HG02884 (cell line): Measurements from ENCODE around the gene SSH2.
"Not testable (repeated sequence)": the region's sequence is repeated elsewhere in the genome, so short reads cannot be mapped to it uniquely, and the experiment has no call there.

Source experiments
- ATAC-seq: cut with Tn5 transposase; IDR thresholded peaks from one replicate; pipeline ENCODE4 v1.9.1; 2021; ENCODE audit warnings: mild to moderate bottlenecking, moderate library complexity; ENCODE audit not compliant: unreplicated experiment

SSH2 gene

DNA sequence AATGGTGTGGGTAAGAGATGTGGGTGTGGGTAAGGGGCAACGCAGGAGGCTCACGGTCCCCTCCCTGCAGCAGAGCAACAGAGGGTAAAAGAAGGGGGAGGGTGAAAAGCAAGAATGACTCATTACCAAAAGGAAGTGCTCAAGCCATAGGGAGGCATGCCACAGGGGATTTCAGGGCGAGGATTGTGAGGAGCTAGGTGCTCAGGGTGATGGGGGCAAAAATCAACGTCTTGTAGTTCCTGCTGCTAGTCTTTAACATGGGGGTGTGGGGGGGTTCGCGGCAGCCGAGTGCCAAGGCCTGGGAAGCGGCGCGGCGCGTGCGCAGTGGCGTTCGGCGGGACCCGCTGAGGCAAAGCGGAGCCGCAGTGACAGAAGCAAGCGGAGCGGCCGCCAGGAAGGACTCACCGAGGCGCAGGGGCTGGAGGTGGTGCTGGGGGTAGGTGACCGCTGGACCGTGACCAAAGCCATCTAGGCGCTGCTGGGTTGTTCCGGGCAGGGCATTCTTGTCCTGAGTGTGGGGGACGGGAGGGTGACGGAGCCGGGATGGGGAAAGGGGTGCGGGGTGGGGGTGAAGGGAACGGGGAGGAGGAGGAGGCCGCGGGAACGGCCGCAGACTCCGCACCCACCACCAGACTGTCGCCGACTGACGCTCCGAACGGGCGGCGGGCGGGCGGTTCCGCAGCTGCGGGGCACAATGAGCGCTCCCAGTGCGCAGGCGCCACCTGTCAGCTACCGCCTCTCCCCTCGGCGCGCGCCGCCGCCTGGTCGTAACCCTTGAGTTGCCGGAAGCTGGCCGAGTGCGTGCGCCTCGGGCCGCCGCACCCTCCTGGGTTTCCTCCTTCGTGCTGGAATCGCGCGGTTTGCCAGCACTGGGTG is at the start of gene SSH2:
Gene SSH2 (minus strand): TSS at position 696 of the 876 bp plus-strand sequence. CDS start 228 bp downstream, at position 468.
- peak; percentile 54 for ATAC-seq

GRCh38 chr17:29977836-29978235 is 47.8 kb upstream of the SSH2 start:
- no peak for ATAC-seq

GRCh38 chr17:29973005-29973404 is 43.0 kb upstream of the SSH2 start:
- no peak for ATAC-seq

- no peak for ATAC-seq
These were observed 42.2 kb upstream of the SSH2 start for GRCh38 chr17:29972277-29972676.

DNA sequence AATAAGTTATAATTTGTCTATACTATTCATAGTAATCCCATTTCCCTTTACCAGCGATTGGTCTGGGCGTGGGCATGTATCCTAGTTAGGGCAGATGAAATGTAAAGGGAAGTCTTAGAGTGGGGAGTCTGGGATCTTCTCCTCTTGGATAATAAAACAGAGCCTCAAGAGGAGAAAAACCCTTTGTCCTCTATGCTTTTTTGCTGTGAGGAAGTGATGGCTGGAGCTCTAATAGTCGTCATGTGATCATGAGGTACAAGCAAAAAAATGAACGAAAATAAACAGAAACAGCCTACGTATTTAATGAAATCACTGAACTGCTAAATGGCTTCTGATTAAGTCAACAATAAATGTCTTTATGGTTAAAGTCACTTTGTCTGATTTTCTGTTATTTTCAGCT is 38.2 kb upstream of the SSH2 start:
- ATAC-seq: no peak

DNA sequence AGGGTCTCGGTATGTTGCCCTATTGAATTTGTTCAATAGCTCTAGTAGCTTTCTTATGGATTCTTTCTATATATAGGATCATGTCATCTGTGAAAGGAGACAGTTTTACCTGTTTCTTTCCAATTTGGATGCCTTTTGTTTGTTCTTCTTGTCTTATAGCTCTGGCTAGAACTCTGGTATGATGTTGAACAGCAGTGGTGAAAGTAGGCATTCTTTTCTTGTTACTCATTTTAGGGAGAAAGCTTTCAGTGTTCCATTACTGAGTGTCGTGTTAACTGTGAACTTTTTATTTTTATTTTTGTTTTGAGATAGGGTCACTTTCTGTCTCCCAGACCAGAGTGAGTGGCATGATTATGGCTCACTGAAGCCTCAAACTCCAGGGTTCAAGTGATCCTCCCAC is 32.6 kb upstream of the SSH2 start:
- no peak for ATAC-seq

DNA sequence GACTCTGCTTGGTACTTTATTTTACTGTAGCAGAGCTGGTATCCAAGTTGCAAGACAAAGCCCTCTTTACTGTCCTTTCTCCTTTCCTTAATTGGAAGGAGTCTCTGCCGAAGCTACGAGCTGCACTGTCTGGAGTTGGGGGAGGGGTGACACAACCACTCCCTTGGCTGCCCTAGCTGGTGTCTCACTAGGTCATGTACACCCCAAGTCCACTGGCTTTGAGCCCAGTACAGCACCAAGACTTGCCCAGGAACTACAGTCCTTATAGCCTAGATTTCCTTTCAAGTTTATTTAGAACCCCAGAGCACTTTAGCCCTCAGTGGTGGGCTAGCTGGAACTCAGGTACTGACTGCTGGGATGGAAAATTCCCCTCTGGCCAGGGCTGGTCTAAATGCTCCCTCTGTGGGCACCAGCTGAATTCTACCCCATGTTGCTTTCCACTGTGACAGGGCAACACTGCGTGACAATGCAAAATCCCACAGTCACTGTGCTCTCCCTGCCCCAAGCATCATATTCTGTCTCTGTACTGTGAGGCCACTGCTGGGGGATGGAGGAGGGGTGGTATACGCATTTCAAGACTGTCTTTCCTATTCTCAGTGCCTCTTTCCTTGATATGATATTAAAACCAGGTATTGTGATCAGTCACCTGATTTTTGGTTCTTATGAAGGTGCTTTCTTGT is 29.8 kb upstream of the SSH2 start:
- ATAC-seq: no peak

- no peak for ATAC-seq
These were observed 29.1 kb upstream of the SSH2 start for GRCh38 chr17:29958947-29959657.

GRCh38 chr17:29957488-29957887 is 27.5 kb upstream of the SSH2 start:
- not testable (repeated sequence) for ATAC-seq

GRCh38 chr17:29956225-29956624 is 26.2 kb upstream of the SSH2 start:
- no peak for ATAC-seq

GRCh38 chr17:29954405-29954804 is 24.4 kb upstream of the SSH2 start:
- ATAC-seq: no peak

DNA sequence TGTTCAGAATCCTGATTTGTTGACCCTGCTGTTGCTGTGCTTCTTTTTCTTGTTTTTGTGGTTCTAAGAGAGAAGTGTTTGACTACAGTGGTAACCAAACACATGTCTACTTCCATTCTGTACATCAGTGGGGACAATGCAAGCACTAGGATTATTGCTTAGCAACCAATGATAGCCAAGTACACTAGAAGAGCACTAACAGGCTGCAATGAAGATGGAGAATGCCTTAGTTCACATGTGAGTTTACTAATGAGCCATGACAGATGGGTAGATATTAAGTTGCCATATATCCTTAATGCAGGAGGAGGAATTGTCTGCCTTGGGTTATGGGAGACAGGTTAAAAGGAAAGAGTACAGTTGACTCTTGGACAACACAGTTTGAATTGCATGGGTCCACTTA is 19.7 kb upstream of the SSH2 start:
- no peak for ATAC-seq

DNA sequence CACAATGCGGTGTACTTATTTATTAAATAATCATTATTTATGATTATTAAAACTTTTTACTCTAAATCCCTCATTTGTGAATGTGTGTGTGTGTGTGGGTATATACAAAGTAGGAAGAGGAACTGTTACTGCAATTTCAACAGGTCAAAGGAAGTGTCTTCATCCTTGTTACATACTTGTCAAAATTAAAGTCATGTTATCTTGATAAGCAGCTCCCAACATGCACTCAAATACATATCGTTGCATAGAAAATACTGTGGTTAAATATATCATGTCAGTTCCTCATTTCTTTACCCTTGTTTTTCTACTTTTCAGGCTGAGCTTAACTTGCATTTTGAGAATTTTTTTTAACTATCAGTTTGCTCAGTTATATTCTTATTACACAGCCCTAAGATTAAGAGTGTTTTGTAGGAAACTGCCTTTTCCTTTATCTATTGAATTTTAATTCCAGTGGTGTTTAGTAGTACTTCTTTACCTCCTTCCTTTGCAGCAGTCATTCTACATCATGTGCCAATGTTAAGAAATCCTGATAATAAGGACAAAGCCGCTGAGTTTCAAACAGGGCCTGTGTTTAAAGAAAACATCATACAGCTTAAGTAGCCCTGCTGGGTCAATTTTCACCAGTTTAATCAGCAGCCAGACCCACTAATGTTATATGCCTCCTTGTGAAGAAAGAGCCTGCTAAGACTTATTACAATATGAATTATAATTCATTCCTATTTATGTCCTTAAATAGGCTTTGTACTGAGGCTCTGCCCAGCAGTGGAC is 18.6 kb upstream of the SSH2 start:
- no peak for ATAC-seq

GRCh38 chr17:29945281-29945680 is 15.3 kb upstream of the SSH2 start:
- no peak for ATAC-seq

DNA sequence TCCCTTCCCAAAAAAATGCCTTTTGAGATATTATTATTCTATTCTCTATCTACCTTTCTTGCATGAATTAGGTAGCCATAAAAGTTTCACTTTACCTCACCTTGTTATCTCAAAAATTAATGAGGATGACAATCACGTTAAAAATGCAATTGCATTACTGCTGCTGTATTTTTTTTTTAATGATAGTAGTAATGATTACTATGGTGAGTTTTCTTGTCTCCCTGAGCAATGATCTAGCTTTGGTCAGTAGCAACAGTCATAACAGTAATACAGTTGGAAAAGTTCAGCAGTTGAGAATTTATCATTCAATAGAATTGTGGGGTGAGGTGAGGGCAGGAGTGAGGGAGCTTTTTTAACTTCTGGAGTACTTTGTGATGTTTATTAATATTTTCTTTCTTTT is 11.3 kb upstream of the SSH2 start, which contains the start of gene EFCAB5:
Gene EFCAB5 (plus strand): TSS at position 301 of the 400 bp plus-strand sequence. CDS start 163 bp downstream, outside the sequence.
- no peak for ATAC-seq

DNA sequence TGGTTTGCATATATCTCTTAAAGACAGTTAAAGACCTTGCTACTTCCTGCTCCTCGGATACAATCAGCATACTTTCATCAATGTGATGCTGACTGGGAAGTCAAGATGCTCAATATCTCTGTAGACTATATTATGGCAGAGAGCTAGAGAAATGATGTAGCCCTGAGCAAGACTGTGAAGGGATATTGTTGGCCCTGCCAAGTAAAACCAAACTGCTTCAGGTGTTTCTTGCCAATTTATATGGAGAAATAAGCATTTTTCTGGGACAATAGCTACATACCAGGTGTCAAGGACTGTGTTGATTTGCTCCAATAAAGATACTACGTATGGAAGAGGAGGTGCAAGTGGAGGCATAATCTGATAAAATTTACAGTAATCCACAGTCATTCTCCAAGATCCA is 6.7 kb upstream of the SSH2 start:
- no peak for ATAC-seq

DNA sequence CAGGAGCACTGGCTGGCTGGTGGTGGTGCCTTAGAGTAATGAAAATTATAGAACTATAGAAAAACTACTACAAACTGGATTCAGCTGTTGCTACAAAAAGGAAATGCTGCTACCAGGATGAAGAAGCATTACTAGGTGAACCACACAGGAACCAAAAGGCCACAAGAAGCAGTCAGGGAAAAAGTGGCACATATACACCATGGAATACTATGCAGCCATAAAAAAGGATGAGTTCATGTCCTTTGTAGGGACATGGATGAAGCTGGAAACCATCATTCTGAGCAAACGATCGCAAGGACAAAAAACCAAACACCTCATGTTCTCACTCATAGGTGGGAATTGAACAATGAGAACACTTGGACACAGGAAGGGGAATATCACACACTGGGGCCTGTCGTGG is 5.9 kb upstream of the SSH2 start:
- not testable (repeated sequence) for ATAC-seq

DNA sequence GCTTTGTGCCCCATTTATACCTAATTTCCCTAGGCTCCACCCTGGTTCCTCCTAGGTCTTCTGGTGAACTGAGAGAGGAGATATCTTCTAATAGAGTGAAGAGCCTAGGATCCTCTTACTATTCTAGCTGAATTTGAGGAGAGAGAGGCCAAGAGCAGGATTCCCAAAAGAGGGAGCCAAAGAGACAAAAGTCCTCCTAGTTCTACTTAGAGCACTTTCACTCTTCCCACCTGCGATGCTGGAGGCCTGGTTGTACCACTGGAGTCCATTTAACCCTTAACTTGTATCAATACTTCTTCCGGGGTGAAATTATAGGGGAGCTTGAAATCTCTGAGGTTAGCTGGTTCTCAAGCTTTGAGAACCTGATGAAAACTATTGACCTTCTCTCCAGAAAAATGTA is 3.4 kb upstream of the SSH2 start:
- ATAC-seq: no peak

- peak; percentile 70 for ATAC-seq
These were observed 1.4 kb upstream of the SSH2 start for GRCh38 chr17:29931231-29931932.

DNA sequence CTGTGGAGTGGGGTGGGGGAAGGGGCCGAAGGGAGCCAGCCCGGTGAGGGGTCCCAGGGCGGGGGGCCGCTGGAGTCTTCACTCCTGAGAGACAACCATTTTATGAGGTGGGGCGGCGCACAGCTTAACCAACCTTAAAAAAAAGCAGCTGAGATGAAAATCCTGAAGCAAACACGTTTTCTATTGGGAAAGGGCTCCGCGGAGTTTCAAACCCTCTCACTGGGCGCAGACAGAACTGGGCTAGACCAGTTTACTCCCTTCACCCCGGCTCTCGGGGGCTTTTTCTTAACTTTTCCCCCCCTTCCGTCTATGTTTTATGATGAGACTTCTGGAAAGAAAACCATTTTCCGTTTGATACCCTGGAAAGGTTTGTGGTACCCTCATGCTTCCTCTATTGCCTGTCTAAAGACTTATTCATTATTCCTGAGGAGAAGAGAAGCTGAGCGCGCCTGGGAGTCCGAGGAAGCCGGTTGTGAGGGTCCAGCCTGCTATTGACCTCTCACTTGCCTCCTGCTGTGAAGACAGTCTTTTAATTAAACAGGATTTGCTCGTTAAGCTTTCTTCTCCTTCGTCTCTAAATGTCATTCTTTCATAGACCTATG is 482 bp upstream of the SSH2 start:
- ATAC-seq: no peak
